ENCODE measurements around the gene DGKB. TPM values are rescaled to one million over a fixed set of nuclear protein-coding genes. Genes with fewer than 3 reads are reported as not detected.

Gene DGKB
- total RNA-seq, 1 donor from 2014 or later, result 3.4 TPM

GRCh38 chr7:14271441-14271840 is 631.1 kb downstream of the DGKB start:
- Mint-ChIP-seq H3K27ac (no peak overlapping the region), H3K4me3 (no peak overlapping the region), H3K36me3 (no peaks in the 10 kb centered on the region), H3K9me3 (no peaks in the 10 kb centered on the region), H3K4me1 (ENCODE audit: unreplicated experiment) (no peaks in the 10 kb centered on the region), H3K27me3 (no peaks in the 10 kb centered on the region)
- DNase-seq (ENCODE audit: extremely low spot score, unreplicated experiment), result no peak
- no peak for TF ChIP-seq CTCF (conservative IDR thresholded peaks at IDR 0.05)

GRCh38 chr7:14270099-14270498 is 632.5 kb downstream of the DGKB start:
- Mint-ChIP-seq H3K27me3 (no peaks in the 10 kb centered on the region), H3K36me3 (no peaks in the 10 kb centered on the region), H3K4me1 (ENCODE audit: unreplicated experiment) (no peaks in the 10 kb centered on the region), H3K27ac (no peak overlapping the region), H3K4me3 (no peak overlapping the region), H3K9me3 (no peaks in the 10 kb centered on the region)
- DNase-seq (ENCODE audit: extremely low spot score, unreplicated experiment), result no peak
- TF ChIP-seq CTCF (conservative IDR thresholded peaks at IDR 0.05), result no peak

- Mint-ChIP-seq H3K9me3 (no peaks in the 10 kb centered on the region), H3K27me3 (no peaks in the 10 kb centered on the region), H3K27ac (no peak overlapping the region), H3K4me1 (ENCODE audit: unreplicated experiment) (no peaks in the 10 kb centered on the region), H3K36me3 (no peaks in the 10 kb centered on the region), H3K4me3 (no peak overlapping the region)
- no peak for TF ChIP-seq CTCF (conservative IDR thresholded peaks at IDR 0.05)
- no peak for DNase-seq (ENCODE audit: extremely low spot score, unreplicated experiment)
Measured at GRCh38 chr7:14260011-14260410, 642.5 kb downstream of the DGKB start.

- no peak for DNase-seq (ENCODE audit: extremely low spot score, unreplicated experiment)
- H3K27me3 Mint-ChIP-seq, result no peaks in the 10 kb centered on the region
- H3K36me3 Mint-ChIP-seq, result no peaks in the 10 kb centered on the region
- no peaks in the 10 kb centered on the region for H3K4me1 Mint-ChIP-seq (ENCODE audit: unreplicated experiment)
- H3K9me3 Mint-ChIP-seq, result no peaks in the 10 kb centered on the region
- H3K27ac Mint-ChIP-seq, result no peak overlapping the region
- no peak overlapping the region for H3K4me3 Mint-ChIP-seq
- no peak for TF ChIP-seq CTCF (conservative IDR thresholded peaks at IDR 0.05)
Measured at GRCh38 chr7:14258861-14259260, 643.7 kb downstream of the DGKB start.

GRCh38 chr7:14258441-14258840 is 644.1 kb downstream of the DGKB start:
- TF ChIP-seq CTCF (conservative IDR thresholded peaks at IDR 0.05), result no peak
- Mint-ChIP-seq H3K27ac (no peak overlapping the region), H3K4me3 (no peak overlapping the region), H3K9me3 (no peaks in the 10 kb centered on the region), H3K36me3 (no peaks in the 10 kb centered on the region), H3K27me3 (no peaks in the 10 kb centered on the region), H3K4me1 (ENCODE audit: unreplicated experiment) (no peaks in the 10 kb centered on the region)
- DNase-seq (ENCODE audit: extremely low spot score, unreplicated experiment), result no peak

GRCh38 chr7:14252458-14252857 is 650.1 kb downstream of the DGKB start:
- no peak for DNase-seq (ENCODE audit: extremely low spot score, unreplicated experiment)
- Mint-ChIP-seq H3K27ac (no peak overlapping the region), H3K36me3 (no peaks in the 10 kb centered on the region), H3K4me3 (no peak overlapping the region), H3K27me3 (no peaks in the 10 kb centered on the region), H3K4me1 (ENCODE audit: unreplicated experiment) (no peaks in the 10 kb centered on the region), H3K9me3 (peaks cover 5% of the 10 kb centered on the region)
- TF ChIP-seq CTCF (conservative IDR thresholded peaks at IDR 0.05), result no peak

All from type B pancreatic cell (in vitro differentiated cells).